Urinary bladder (tissue), 4 donors: ENCODE results near the gene MRPL53. TPM values are rescaled to one million over a fixed set of nuclear protein-coding genes. Genes with fewer than 3 reads are reported as not detected.

Source experiments
- DNase-seq: peaks from one replicate; pipeline ENCODE4 v3.0.0-alpha.2; 2015; ENCODE audit errors: extremely low spot score
- H3K27ac ChIP-seq: one replicate; pipeline ENCODE4 v1.5.1; 2013; ENCODE audit warnings: low read depth, mild to moderate bottlenecking, moderate library complexity
- H3K36me3 ChIP-seq: one replicate; pipeline ENCODE4 v1.6.1; 2013; ENCODE audit warnings: mild to moderate bottlenecking, moderate library complexity; ENCODE audit not compliant: insufficient read depth
- H3K4me1 ChIP-seq: one replicate; pipeline ENCODE4 v1.6.1; 2013; ENCODE audit warnings: mild to moderate bottlenecking, moderate library complexity; ENCODE audit not compliant: insufficient read depth
- H3K4me3 ChIP-seq: one replicate; pipeline ENCODE4 v1.5.1; 2013; ENCODE audit warnings: low read depth, low read length
- WGBS: extraction: QIAGEN DNeasy Blood & Tissue Kit; methylation state at CpG from one replicate; pipeline ENCODE4 v1.1.7; 2013; 5-methylcytosine and 5-hydroxymethylcytosine counted together
- polyA plus RNA-seq: library from polyadenylated mRNA; stranded (reverse); fragments of 200-250 nt; gene quantifications from one replicate; pipeline ENCODE4 v1.2.3, GENCODE V29; 2013
- total RNA-seq: library from RNA; depleted of rRNA; stranded (reverse); fragments of >200 nt; gene quantifications from one replicate; pipeline ENCODE4 v1.2.3, GENCODE V29; 2014
- donor health status: healthy with polysubstance abuse.
- donor health status: healthy.

Gene MRPL53
- total and polyA plus RNA-seq, 2 donors, result 14.0 to 75.2 TPM

DNA sequence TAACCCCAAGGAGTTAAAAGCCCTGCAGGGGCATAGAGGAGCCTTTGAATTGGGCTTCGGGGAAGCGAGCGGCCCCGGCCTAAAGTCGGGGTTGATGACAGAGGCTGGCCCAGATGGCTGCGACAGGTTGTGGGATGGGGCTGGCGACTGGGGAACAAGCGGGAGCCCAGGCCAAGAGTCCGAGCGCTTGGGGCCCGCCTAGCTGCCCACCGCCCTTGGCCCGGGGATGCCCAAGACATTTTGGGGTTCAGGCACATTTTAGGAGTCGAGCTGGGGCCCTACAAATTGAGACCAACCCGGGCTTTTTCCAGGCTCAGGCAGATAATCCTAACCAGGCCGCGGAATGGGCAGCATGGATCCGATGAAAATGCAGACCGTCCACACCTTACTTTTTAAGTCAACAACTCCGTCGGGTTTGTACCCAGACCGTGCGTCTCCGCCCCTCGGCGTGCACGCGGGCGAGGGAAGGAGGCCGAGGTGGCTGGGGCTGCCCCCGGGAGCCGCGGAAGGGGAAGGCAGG, 31.2 kb downstream of the MRPL53 start:
- H3K36me3 ChIP-seq, result no peaks in the 10 kb centered on the region
- H3K4me1 ChIP-seq, result peaks cover 1% of the 10 kb centered on the region
- no peak for DNase-seq
- peak overlapping the region; percentile 42 for H3K4me3 ChIP-seq
- 34% methylated on average over 33 of the region's 33 CpGs for WGBS
- H3K27ac ChIP-seq, result no peak overlapping the region

DNA sequence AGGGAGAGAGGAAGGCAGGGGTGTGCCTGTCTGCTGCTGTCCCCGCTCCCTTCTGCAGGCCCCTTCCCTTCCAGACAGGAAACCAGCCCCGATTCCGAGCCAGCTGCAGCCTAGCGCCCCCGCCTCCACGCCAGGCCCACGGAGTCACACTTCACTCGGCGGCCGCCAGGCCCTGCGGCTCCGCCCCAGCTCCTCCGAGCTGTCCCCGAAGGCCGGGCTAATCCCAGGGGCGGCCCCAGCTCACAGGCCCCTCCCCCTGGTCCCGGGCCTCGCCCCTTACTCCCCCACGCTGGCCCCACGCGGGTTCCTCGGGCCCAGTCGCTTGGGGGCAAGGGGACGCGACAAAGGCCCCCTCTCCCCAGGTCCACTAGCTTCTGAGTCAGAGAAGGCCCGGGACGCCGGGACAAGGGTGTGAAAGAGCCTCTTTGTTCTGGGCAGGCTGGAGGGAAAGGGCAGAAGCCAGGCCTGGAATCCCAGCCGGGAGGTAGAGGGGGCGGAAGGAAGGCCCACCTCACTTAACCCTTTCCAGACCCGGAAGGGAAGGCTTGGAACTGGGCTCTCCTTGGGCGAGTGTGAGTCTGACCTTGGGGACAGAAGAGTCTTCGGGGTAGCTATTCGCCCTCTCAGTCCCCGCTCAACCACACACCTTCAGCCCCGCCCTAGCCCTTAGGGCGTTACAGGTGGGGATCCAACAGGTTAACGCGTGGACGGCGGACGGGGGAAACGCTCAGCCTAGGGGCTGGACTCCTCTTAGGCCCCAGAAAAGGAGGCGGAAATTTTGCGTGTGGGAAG, 31.9 kb downstream of the MRPL53 start:
- Histone ChIP-seq H3K4me3 (peak overlapping the region; percentile 42), H3K4me1 (peaks cover 1% of the 10 kb centered on the region)
- 14% methylated on average over 45 of the region's 45 CpGs for WGBS

DNA sequence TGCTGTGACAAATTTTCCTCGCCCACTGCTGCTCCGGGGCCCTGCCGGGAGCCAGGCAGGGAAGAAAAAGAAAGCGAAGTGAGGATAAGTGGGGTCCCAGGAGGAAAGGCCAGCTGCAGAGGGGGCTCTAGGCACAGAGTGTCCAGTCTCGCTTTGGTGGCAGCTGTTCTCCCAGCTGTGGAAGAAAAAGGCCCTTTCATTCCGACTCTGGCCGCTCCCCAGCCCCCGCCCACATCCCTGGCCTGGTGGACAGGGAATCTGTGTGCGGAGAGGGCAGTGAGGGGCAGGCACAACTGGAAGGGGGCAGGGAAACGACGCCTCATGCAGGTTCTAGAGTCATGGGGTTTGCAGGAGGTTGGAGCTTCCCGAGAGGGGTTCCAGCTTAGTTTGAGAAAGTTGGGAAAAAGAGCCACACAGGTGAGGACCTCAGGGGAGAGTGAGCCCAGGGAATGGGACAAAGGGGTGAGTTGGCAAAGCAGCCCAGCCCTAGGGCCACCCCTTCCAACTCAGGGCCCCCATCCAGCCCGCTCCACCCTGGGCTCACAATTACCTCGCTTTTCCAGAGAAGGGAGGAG, 32.6 kb downstream of the MRPL53 start:
- 12% methylated on average over 14 of the region's 14 CpGs for WGBS
- Histone ChIP-seq H3K27ac (no peak overlapping the region), H3K4me3 (peak overlapping the region; percentile 42), H3K4me1 (peaks cover 1% of the 10 kb centered on the region), H3K36me3 (no peaks in the 10 kb centered on the region)
- DNase-seq, result no peak

More for the DNA sequence above, 31.9 kb downstream of the MRPL53 start:
- DNase-seq, result peak; percentile 80
- Histone ChIP-seq H3K36me3 (no peaks in the 10 kb centered on the region), H3K27ac (peak overlapping the region; percentile 41)

DNA sequence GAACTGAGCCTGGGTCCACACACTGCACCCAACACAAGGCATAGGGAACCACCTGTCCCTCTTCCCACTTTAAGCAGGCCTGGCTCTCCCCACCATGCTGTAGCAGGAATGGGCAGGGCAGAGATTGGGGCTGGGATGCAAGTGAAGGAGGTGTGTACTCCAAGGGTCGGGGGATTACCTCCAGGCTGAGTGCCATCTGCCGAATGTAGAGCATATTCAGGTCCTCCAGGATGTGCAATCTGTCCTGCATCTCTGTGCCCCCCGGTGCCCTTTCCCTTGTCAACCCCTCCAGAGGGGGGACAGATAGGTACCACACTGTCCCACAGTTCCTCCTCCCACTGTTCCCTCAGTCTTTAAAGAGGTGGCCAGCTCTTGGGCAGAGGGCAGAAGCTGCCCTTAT, 33.1 kb downstream of the MRPL53 start:
- H3K36me3 ChIP-seq, result no peaks in the 10 kb centered on the region
- H3K4me1 ChIP-seq, result peaks cover 1% of the 10 kb centered on the region
- H3K27ac ChIP-seq, result no peak overlapping the region
- no peak for DNase-seq
- peak overlapping the region; percentile 42 for H3K4me3 ChIP-seq
- WGBS, result 29% methylated on average over 3 of the region's 3 CpGs

DNA sequence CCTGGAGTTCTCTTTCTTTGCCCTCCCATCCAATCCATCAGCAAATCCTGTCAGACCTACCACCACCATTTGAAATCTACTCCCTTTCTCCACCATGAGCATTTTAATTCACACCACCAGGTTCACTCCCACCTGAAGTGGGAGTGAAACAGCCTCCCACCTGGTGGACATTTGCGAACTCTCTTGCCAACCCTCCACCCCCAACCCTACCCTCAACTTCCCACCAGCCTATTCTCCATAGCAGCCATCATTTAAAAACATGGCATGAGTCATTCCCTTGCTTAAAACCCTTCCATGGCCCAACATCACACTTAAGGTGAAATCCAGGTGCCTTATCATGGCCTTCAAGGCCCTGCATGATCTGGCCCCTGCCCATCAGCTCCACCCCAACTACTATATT, 34.2 kb downstream of the MRPL53 start:
- Histone ChIP-seq H3K27ac (no peak overlapping the region), H3K36me3 (no peaks in the 10 kb centered on the region), H3K4me3 (no peak overlapping the region), H3K4me1 (peaks cover 1% of the 10 kb centered on the region)
- DNase-seq, result no peak
- WGBS, result 96% methylated on average over 1 of the region's 1 CpG

DNA sequence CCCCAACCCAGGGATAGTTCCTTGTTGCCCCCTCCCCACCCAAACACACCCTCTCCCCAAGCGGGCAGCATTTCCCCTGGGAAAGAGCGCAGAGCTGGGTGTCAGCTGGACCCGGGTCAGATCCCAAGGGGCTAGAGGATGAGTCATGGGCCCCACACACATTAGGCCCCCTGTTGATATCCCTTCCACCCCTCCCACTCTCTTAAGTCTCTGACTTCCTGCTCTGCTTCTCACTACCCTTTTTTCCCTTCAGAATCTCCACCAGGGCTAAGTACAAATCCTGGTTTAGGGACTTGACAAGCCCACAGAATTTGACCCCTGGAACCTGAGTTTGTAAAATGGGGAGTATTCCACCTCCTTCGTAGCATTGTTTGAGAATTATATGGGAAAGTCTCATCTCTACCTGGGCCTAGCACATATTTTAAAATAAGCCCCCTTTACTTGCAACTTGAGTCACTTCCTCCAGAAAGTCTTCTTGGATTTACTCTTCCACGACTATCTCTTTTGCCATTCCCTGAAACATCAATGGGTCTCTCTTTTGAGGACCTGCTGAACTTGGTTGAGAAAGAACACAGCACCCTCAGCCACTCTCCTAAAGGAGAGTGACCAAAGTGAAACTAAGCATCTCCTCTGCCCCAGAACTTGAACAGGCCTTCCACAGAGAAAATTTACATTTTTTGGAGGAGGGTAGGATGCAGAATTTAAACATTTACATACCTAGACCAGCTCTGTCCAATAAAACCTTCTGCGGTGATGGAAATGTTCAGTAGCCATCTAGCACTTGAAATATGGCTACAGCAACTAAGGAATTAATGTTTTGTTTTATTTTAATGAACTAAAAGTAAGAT, 35.4 kb downstream of the MRPL53 start:
- H3K4me3 ChIP-seq, result no peak overlapping the region
- 72% methylated on average over 6 of the region's 6 CpGs for WGBS
- no peak overlapping the region for H3K27ac ChIP-seq
- no peak for DNase-seq
- H3K4me1 ChIP-seq, result peaks cover 1% of the 10 kb centered on the region
- no peaks in the 10 kb centered on the region for H3K36me3 ChIP-seq

DNA sequence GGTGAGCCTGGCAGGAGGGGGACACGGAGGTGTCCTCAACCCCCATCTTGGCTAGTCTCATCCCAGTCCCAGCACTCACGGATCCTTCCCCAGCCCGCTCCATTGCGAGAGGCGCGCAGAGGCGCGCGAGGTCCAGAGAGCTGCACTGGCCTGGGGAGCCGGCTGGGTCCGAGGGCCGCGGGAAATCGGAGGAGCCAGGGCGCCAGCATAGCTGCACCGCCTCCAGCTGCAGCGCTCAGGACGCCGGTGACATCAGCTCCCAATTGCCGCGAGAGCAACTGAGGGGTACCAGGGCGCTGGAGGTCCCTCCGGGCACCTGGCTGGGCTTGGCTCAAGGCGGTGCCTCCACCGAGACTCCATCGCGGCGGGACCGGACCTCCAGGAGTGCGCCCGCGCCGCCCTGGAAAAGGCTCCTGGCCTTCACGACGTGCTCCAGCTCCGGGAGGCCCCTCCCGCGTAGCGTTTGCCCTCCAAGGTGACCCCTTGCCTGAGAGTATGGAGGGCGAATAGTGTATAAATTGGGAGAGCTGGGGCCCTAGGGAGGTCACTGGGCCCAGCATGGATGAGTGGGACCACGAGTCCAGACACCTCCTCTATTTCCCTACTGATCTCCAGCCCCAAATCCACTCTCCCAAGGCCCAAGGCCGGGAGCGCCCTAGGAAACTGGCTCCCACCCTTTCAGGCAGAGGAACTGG, 36.2 kb downstream of the MRPL53 start:
- Histone ChIP-seq H3K4me1 (no peaks in the 10 kb centered on the region), H3K4me3 (no peak overlapping the region), H3K36me3 (no peaks in the 10 kb centered on the region), H3K27ac (no peak overlapping the region)
- WGBS, result 65% methylated on average over 43 of the region's 43 CpGs
- no peak for DNase-seq

DNA sequence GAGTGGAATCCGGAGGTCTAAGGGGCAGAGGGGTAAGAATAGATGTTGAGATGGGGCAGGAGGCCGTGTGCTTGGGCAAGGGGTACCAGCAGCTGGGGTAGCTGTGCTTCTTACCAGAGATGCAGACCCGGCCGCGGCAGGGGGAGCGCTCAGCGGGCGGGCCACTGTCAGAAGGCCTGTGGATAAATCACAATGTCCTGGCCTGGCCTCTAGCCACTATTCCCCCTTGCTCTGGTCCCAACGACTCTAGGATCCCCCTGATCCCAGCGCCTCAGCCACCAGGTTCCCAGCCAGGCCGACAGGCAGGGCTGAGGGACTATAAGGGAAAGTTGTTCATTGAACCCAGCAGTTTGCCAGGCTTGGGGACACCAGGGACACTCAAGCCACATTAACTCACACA, 42.0 kb downstream of the MRPL53 start:
- no peak for DNase-seq
- Histone ChIP-seq H3K4me1 (no peaks in the 10 kb centered on the region), H3K36me3 (no peaks in the 10 kb centered on the region), H3K4me3 (no peak overlapping the region), H3K27ac (no peak overlapping the region)
- WGBS, result 83% methylated on average over 11 of the region's 11 CpGs

DNA sequence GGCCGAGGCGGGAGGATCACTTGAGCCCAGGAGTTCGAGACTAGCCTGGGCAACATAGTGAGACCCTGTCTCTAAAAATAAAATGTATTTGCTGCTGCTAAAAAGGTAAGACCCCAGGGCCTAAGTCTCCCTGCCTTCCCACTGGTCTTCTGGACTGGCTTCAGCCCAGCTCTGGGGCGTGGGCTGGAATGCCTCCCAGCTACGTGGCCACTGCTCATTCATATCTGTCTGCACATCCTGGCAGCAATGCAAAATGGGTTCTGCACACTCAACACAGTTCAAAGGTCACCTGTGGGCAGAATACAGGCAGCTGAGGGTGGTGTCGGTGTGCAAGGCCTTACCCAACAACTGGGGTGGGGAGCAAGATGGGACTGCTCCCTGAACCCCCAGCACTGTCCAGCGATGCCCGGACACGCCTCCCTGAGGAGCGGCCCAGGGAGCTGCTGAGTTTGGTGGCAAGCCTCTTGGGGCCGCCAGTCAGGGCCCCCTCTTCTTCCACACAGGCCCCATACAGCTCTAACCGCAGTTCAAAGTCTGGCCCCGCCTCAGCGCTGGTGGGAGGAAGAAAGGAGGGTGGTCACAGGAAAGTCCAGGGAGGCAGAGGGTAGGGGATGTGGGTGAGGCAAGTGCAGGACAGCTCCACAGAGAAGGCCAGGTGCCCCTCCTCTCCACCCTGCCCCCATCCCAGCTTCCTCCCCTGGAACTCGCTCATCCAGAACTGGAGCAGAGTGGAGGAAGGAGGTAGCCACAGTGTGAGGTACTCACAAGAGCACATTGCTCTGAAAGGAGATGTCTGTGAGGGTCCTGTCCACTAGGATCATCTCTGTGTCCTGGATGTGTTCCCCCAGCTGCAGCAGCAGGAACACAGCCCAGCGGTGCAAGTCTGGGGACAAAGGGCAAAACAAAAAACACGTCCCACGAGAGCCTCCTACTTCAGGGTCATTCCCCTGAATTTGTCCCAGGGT, 42.7 kb downstream of the MRPL53 start:
- no peaks in the 10 kb centered on the region for H3K4me1 ChIP-seq
- H3K4me3 ChIP-seq, result no peak overlapping the region
- H3K36me3 ChIP-seq, result no peaks in the 10 kb centered on the region
- no peak for DNase-seq
- WGBS, result 89% methylated on average over 18 of the region's 18 CpGs
- H3K27ac ChIP-seq, result no peak overlapping the region

DNA sequence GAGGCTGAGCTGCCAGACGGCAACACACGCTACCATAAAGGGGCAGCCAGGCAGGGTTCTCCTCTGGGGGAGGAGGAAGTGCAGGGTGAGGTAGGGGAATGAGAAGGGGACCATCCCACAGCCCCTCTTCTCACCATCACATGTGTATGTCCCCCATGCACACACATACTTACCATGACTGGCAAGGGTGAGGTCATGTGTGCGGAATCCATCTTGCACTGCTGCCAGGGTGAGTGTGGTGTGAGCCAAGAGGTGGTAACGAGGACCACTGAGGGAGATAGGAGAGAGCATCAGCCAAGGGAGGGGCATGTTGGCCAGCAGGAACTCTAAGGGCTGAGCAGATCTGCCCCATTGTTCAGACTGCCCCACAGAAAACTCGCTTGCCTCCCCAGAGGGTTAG, 43.8 kb downstream of the MRPL53 start:
- no peak overlapping the region for H3K4me3 ChIP-seq
- H3K4me1 ChIP-seq, result no peaks in the 10 kb centered on the region
- H3K27ac ChIP-seq, result no peak overlapping the region
- DNase-seq, result no peak
- 76% methylated on average over 5 of the region's 5 CpGs for WGBS
- H3K36me3 ChIP-seq, result no peaks in the 10 kb centered on the region

DNA sequence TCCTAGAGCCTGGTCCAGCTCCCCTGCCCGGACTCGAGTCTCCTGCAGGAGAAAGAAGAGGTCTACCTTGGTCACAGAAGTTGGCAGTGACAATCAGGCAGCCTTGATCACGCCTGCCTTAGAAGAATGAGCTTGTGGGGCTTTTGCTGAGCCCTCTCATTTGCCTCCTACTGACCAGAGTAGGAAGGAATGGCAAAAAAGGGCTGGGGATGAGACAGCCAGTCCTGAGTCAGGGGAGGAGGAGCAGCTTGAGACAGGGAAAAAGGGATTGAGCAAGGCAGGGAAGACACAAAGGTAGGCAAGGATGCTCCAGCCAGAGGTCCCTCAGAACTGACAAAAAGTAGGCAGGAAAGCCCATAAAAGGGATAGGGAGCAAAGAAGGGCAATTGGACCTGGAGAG, 44.9 kb downstream of the MRPL53 start:
- H3K36me3 ChIP-seq, result no peaks in the 10 kb centered on the region
- H3K4me3 ChIP-seq, result no peak overlapping the region
- DNase-seq, result no peak
- H3K27ac ChIP-seq, result no peak overlapping the region
- no peaks in the 10 kb centered on the region for H3K4me1 ChIP-seq
- 85% methylated on average over 3 of the region's 3 CpGs for WGBS

DNA sequence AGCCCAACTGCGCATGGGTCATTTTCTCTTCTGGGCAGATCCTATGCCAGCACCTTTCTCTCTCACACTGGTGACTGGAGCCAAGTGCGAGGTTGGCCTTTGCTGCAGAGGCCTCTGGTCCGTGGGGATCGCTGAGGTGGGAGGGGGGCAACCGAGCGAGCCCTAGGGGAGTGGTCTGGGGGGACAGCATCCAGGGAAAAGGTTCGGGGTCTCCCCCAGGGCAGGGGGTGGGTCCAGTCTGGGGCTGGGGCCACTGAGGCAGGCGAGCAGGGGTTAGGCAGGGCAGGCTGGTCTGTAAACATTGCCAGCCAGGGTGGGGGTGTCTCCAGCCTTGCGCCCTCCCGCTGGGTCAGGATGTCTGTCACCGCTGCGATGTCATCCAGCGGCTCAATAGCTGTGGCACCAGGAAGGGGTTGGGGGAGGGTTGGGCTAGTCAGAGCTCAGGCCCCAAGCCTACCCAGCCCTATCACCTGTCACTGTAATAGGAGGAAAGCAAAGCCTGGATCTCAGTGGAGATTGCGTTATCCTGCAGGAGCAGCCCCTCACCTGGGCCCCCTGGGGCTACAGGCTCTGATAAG, 46.2 kb downstream of the MRPL53 start:
- Histone ChIP-seq H3K27ac (no peak overlapping the region), H3K4me3 (no peak overlapping the region), H3K4me1 (no peaks in the 10 kb centered on the region), H3K36me3 (no peaks in the 10 kb centered on the region)
- DNase-seq, result no peak
- WGBS, result 83% methylated on average over 14 of the region's 14 CpGs
